NCI-H345 treated with DMSO at 0.1 percent for 48 hours (cell line): ENCODE results near the gene SBK3.
A peak's percentile ranks its signal among the peaks of the same experiment; 100 is the strongest.
"Not testable (repeated sequence)": the region's sequence is repeated elsewhere in the genome, so short reads cannot be mapped to it uniquely, and the experiment has no call there.

ENCODE experiments used
- DNase-seq: peaks from one replicate; lab custom pipeline; 2025; ENCODE audit not compliant: unreplicated experiment; lab: John Stamatoyannopoulos, UW

SBK3 gene

GRCh38 chr19:55542292-55542855, 3.0 kb downstream of the SBK3 start:
- DNase-seq, result no peak

DNA sequence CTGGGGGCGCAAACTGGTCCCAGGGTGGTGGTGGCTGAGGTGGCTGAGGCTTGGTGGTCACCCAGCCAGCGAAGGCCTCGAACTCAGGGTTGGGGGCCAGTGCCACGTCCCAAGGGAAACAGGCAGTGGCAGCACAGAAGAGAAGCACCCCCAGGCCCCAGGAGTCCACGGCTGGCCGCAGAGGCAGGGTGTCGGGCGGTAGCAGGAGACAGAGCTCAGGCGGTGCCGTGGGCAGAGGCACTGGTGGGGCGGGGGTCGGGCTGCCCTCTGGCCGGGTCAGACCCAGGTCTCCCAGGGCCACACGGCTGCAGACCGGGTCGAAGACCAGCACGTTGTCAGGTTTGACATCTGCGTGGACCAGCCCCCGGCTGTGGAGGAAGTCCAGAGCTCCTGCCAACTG, 4.3 kb downstream of the SBK3 start:
- DNase-seq, result no peak

GRCh38 chr19:55540619-55541018, 4.7 kb downstream of the SBK3 start:
- no peak for DNase-seq

DNA sequence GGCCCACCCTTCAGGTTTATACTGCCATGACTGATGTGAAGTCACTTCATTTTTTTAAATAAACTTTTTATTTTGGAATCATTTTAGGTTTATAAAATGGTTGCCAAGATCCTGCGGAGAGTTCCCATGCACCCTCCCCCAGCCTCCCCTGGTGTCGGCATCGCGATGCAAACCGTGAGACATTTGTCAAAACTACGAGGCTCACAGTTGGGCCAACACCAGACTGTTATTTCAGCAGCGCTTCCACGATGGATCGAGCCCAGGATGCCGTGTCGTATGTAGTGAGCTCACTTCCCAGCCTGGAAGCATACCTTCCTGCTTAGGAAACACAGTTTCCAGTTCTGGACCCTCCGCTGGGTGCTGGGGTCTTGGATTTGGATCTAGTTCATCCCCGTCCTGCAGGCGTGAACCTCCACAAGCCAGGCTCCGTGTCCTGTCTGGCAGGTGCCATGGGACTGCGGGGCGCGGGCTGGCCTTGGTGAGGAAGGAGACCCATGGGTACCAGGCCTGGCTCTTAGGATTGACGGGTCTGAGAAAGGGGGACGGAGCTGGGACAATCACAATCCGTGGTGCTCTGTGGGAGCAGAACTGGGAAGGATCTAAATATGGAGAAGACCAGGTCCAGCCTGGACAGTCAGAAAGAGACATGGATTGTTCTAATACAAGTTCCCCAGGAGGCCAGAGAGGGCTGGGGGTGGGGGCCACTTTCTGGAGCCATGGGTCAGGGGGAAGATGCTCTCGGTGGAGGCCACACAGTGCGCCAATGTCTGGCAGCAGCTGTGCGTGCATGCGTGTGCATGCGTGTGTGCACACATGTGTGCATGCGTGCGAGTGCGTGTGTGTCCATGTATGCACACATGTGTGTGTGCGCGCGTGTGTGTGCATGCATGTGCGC, 6.0 kb downstream of the SBK3 start:
- no peak for DNase-seq

GRCh38 chr19:55538132-55538531, 7.2 kb downstream of the SBK3 start:
- DNase-seq, result no peak

DNA sequence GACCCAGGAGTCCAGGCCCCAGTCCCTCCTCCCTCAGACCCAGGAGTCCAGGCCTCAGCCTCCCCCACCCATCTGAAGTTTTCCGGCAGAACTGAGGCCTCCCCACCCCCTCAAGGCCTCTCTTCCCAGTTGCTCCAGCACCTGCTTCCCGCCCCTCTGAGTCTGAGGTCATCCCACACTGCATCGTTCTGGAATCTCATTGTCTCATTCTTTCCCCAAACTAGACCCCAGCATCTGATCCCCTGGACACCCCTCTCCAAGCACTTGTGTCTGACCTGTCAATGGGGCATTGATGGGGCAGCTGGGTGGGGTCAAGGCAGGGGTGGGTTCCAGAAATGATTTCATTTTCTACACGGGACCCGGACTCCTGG, 7.6 kb downstream of the SBK3 start:
- no peak for DNase-seq

- DNase-seq, result no peak
Observed at GRCh38 chr19:55536951-55537740, 8.2 kb downstream of the SBK3 start, which contains the start of gene SBK2. TSS of gene SBK2 (minus strand) at chr19:55537133. CDS start at chr19:55536294, 839 bp downstream.

DNA sequence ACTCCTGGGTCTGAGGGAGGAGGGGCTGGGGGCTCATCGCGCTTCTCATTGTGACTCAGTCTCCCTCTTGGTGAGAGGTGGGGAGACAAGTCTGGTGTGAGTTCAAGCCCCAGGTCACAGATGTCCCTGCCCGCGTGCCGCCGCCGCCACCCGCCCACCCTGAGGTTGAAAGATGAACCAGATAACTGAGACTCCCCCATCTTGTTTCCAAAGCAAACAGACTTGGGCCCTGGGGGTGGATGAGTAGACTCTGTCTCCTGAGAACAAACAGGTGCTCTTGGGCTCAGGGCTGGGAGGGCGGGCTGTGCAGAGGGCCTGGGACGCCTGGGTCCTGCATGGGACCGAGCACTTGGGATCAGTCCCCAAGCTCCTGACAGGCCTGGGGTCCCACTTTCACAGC, 9.0 kb downstream of the SBK3 start:
- no peak for DNase-seq

- no peak for DNase-seq
Observed at GRCh38 chr19:55535965-55536350, 9.4 kb downstream of the SBK3 start.

DNA sequence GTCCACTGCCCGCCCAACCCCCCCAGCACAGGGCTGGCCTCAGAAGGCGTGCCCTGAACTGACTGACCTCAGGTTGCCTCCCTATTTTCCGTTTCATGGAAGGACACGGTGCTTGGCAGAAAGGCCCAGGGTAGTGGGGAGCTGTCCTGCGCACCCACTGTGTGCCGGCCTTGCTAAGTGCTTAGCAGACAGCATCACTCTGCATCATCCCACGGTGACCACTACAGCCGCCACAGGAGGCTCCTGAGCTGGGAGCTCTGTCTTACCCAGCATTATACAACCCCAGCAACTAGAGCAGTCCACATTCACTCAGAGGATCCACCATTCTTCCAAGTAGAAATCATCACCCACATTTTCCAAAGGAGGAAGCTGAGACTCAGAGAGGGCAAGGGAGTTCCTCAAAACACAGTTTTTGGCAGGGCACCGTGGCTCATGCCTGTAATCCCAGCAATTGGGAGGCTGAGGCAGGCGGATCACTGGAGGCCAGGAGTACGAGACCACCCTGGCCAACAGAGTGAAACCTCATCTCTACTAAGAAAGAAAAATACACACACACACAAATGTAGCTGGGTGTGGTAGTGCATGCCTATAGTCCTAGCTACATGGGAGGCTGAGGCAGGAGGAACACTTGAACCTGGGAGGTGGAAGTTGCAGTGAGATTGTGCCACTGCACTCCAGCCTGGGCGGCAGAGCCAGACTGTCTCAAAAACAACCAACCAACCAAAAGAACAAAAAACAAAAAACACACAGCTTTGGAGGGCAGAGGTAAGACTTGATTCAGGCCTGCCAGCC, 10.0 kb downstream of the SBK3 start:
- no peak for DNase-seq

DNA sequence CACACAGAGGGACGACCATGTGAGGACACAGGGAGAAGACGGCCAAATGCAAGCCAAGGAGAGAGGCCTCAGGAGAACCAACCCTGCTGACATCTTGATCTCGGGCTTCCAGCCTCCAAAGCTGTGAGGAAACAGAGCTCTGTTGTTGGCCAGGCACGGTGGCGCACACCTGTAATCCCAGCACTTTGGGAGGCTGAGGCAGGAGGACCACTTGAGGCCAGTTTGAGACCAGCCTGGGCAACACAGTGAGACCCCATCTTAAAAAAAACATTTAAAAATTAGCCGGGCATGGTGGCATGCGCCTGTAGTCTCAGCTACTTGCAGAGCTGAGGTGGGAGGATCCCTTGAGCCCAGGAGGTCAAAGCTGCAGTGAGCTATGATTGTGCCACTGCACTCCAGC, 11.1 kb downstream of the SBK3 start:
- not testable (repeated sequence) for DNase-seq

GRCh38 chr19:55530996-55531395, 14.3 kb downstream of the SBK3 start:
- DNase-seq, result no peak

DNA sequence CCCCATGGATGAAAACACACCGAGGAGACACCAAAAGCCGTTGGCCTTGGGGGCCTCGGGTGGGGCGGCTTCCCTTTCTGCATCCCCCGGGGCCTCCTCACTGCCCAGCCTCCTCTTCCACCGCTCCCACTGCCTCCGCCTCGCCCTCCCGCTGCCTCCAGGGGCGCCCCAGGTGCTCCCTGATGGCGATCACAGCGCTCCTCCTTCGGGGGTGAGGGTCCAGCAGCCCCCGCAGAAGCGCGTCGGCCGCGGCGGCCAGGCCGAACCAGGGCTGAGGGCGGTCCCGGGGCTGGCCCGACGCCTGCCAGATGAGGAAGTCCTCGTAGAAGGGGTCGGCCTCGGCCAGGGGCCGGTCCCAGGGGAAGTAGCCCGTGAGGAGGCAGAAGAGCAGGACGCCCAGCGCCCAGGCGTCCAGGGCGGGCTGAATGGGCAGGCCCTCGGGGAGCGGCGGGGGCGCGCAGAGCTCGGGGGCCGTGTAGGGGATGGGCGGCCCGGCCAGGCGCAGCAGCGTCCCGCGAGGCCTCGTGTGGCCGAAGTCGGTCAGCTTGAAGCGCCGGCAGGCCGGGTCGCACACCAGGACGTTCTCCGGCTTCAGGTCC, 15.6 kb downstream of the SBK3 start:
- DNase-seq, result no peak

- peak; percentile 8 for DNase-seq
Observed at GRCh38 chr19:55528030-55528803, 17.1 kb downstream of the SBK3 start.

- no peak for DNase-seq
Observed at GRCh38 chr19:55527197-55528029, 17.9 kb downstream of the SBK3 start.

GRCh38 chr19:55526216-55527196, 18.8 kb downstream of the SBK3 start:
- DNase-seq, result peak; percentile 18

GRCh38 chr19:55525289-55526101, 19.8 kb downstream of the SBK3 start:
- no peak for DNase-seq
